Measurements from ENCODE around the gene MTIF3.

The MTIF3 gene

GRCh38 chr13:27389891-27390290, 60.5 kb downstream of the MTIF3 start:
- no peak overlapping the region for H3K4me3 Mint-ChIP-seq
- H3K9me3 Mint-ChIP-seq: no peaks in the 10 kb centered on the region
- H3K36me3 Mint-ChIP-seq (ENCODE audit: low read depth): no peaks in the 10 kb centered on the region
- H3K27me3 Mint-ChIP-seq (ENCODE audit: low read depth): peaks cover 17% of the 10 kb centered on the region
- H3K27ac Mint-ChIP-seq: no peak overlapping the region
- H3K4me1 Mint-ChIP-seq: no peaks in the 10 kb centered on the region
- no peak for TF ChIP-seq CTCF (IDR thresholded peaks at IDR 0.05; ENCODE audit: unreplicated experiment in 3 of 3)

- no peak overlapping the region for H3K4me3 Mint-ChIP-seq
- H3K4me1 Mint-ChIP-seq: no peaks in the 10 kb centered on the region
- no peaks in the 10 kb centered on the region for H3K9me3 Mint-ChIP-seq
- TF ChIP-seq CTCF (IDR thresholded peaks at IDR 0.05; ENCODE audit: unreplicated experiment in 3 of 3): no peak
- H3K36me3 Mint-ChIP-seq (ENCODE audit: low read depth): no peaks in the 10 kb centered on the region
- no peak overlapping the region for H3K27ac Mint-ChIP-seq
- H3K27me3 Mint-ChIP-seq (ENCODE audit: low read depth): peaks cover 26% of the 10 kb centered on the region
Observed at GRCh38 chr13:27388241-27388640, 62.1 kb downstream of the MTIF3 start.
